ENCODE data around the gene RFX5.

Gene RFX5

DNA sequence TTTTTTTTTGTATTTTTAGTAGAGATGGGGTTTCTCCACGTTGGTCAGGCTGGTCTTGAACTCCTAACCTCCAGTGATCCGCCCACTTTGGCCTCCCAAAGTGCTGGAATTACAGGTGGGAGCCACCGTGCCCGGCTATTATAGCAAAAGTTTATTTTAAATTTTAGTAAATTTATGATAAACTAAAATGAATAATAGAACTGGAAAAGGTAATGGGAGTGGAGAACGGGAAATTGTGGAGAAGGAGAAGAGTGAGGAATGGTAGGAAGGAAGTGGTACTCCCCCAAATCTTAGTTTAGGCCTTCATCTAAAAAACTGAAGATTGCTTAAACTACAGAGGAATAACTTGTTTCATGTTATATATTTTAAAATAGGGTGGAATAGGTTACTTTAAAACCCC, 12.2 kb downstream of the RFX5 start:
- TF ChIP-seq, protein P1, sequence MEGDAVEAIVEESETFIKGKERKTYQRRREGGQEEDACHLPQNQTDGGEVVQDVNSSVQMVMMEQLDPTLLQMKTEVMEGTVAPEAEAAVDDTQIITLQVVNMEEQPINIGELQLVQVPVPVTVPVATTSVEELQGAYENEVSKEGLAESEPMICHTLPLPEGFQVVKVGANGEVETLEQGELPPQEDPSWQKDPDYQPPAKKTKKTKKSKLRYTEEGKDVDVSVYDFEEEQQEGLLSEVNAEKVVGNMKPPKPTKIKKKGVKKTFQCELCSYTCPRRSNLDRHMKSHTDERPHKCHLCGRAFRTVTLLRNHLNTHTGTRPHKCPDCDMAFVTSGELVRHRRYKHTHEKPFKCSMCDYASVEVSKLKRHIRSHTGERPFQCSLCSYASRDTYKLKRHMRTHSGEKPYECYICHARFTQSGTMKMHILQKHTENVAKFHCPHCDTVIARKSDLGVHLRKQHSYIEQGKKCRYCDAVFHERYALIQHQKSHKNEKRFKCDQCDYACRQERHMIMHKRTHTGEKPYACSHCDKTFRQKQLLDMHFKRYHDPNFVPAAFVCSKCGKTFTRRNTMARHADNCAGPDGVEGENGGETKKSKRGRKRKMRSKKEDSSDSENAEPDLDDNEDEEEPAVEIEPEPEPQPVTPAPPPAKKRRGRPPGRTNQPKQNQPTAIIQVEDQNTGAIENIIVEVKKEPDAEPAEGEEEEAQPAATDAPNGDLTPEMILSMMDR (IDR thresholded peaks at IDR 0.05), result no peak

DNA sequence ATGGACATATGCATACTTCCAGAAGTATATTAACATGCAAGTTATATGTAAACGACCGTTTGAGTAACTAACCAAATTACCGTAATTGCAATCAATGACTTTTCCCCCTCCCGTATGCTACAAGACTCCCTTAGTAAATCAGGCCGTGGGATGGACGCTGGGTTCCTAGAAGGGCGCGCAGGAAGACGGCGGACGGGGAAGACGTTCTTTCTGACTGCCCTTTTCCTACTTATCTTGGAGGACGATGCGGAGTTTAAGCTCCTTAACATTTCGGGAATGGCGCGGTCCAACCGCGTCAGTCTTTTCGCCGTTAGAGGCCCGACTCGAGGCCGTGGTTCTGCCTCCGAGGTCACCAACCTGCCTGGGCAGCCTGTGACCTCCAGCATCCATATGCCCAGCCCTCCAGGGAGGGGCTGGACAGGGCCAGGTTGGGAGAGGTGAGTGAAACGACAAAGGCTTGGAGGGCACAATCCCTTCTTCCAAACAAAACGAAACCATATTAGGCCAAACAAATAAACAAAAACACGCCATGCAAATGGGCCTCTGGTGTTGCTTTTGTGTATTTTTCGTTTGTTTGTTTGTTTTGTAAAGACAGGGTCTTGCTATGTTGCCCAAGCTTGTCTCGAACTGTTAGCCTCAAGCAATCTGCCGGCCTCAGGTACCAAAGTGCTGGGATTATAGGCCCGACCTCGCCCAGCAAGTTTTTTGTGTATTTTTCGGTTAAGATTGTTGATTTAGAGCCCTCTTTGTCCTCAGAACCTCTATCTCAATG, 19.0 kb downstream of the RFX5 start:
- TF ChIP-seq, protein P1 (IDR thresholded peaks at IDR 0.05), result no peak

- TF ChIP-seq, protein P1 (IDR thresholded peaks at IDR 0.05), result no peak
Observed at GRCh38 chr1:151327223-151327902, 19.7 kb downstream of the RFX5 start, which contains the start of gene PI4KB. Gene PI4KB (minus strand): TSS chr1:151327416. CDS start chr1:151316481, 10,935 bp downstream.

GRCh38 chr1:151326619-151327222, 20.3 kb downstream of the RFX5 start:
- TF ChIP-seq, protein P1 (IDR thresholded peaks at IDR 0.05), result no peak

DNA sequence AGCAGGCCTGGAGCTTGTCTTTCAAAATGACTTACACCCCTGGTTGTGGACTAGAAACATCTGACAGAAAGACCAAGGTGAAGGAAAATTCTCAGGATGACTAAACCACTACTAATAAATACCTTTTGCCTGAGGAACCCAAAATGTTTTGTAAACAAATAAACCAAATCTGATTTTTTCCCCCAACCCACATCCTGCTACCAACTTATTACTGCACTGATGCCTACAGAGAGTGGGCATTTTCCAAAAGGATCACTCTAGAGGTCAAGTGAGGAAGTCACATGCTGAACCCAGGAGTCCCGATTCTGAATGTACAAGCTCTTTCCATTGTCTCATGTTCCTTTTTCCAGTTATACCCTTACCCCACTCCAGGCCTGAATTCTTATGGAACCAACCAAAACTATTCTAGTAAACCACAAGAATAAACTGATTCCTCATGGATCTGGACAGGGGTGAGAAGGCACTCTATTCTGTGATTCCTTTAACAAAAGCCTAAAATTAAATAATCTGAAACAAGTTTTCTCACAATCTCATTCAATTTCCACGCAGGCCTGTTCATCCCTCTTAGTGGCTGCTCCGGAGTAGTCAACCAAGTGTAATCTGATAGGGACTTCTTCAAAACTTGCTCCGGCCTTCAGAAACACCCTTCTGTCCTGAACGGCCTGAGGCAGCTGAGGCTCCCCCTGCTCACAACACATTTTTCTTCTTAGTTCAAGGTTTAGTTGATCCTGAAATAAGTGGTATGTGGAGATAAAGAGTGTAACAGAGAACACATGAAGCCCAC, 21.2 kb downstream of the RFX5 start:
- TF ChIP-seq, protein P1 (IDR thresholded peaks at IDR 0.05), result no peak

GRCh38 chr1:151325231-151325630, 21.8 kb downstream of the RFX5 start:
- TF ChIP-seq, protein P1 (IDR thresholded peaks at IDR 0.05), result no peak

DNA sequence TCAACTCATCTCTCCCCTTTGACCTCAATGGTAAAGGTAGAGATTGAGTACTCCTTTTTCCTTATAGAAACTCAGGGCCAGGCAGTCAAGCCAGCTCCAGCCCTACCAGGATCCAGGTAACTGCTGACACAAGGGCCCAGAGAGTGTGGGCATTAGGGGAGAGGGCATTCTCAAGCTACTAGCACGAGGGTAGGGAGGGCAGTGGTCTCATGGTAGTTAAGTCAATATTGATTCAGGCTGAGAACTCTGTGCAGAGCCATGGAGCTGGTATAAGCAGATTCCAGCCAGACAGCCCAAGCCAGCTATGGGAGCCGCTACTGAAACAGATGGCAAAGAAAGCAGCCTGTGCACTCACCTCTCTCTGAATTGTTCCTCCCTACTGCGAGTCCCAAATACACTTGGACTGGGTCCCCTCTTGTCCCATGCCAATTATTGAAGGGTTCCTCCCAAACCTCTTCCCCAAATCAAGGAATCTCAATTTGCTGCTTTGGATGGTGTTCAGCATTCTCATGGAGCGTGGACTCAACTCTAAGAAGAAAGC, 22.6 kb downstream of the RFX5 start:
- TF ChIP-seq, protein P1 (IDR thresholded peaks at IDR 0.05), result no peak
